OCI-LY3 (cell line): ENCODE results near the gene DACH2.

Experiments
- EZH2phosphoT487 ChIP-seq: fragments of 200-600 bp; shearing (Covaris generic); IDR thresholded peaks from 2 replicates; pipeline ENCODE4 v1.6.1; 2018; ENCODE audit warnings: antibody characterized with exemption, mixed run types, low read depth
- TF ChIP-seq, protein P1 (sequence below): fragments of 200-600, 300-600 bp; sonication (generic); IDR thresholded peaks from 2 replicates; pipeline ENCODE4 v1.5.1; 2014; ENCODE audit warnings: antibody characterized with exemption, low read length, low read depth

DNA sequence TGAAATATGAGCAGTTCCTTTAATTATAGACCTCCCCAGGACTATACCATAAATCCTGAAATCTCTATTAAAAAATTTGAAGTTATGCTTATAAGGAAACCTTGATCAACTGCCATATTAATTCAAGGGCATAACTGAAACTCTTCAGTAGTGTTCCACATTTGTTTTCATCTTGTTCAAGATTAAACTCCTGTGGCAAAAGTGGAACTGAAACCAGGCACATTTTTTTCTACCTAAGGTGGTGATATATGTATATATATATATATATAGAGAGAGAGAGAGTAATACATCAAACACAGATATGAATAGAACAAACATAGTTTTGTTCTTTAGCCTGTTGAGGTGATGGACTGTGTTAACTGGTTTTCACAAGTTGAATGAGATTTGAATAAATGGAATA, 287.9 kb downstream of the DACH2 start:
- TF ChIP-seq, protein P1, sequence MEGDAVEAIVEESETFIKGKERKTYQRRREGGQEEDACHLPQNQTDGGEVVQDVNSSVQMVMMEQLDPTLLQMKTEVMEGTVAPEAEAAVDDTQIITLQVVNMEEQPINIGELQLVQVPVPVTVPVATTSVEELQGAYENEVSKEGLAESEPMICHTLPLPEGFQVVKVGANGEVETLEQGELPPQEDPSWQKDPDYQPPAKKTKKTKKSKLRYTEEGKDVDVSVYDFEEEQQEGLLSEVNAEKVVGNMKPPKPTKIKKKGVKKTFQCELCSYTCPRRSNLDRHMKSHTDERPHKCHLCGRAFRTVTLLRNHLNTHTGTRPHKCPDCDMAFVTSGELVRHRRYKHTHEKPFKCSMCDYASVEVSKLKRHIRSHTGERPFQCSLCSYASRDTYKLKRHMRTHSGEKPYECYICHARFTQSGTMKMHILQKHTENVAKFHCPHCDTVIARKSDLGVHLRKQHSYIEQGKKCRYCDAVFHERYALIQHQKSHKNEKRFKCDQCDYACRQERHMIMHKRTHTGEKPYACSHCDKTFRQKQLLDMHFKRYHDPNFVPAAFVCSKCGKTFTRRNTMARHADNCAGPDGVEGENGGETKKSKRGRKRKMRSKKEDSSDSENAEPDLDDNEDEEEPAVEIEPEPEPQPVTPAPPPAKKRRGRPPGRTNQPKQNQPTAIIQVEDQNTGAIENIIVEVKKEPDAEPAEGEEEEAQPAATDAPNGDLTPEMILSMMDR: no peak
- no peak for TF ChIP-seq EZH2phosphoT487
